Sigmoid colon (tissue), 7 donors: Measurements from ENCODE around the gene PPP4R3A. TPM values are rescaled to one million over a fixed set of nuclear protein-coding genes. Genes with fewer than 3 reads are reported as not detected.

Source experiments
- DNase-seq: peaks from one replicate; pipeline ENCODE4 v3.0.0-alpha.2; 2019
- H3K27ac ChIP-seq, 4 donors: fragments of 200-600 bp; sonication (generic); one replicate each; pipeline ENCODE4 v1.5.1; 2016 to 2019; ENCODE audit warnings: mild to moderate bottlenecking in 1 of 4
- H3K27me3 ChIP-seq, 3 donors: fragments of 200-600 bp; sonication (generic); one replicate each; pipeline ENCODE4 v1.5.1; 2019; ENCODE audit warnings: mild to moderate bottlenecking in 1 of 3
- H3K36me3 ChIP-seq, 4 donors: fragments of 200-600 bp; sonication (generic); one replicate each; pipeline ENCODE4 v1.5.1; 2016 to 2019
- H3K4me1 ChIP-seq, 4 donors: fragments of 200-600 bp; sonication (generic); one replicate each; pipeline ENCODE4 v1.5.1; 2017 to 2019
- H3K4me3 ChIP-seq, 4 donors: fragments of 200-600 bp; sonication (generic); one replicate each; pipeline ENCODE4 v1.5.1; 2017 to 2019; ENCODE audit warnings: mild to moderate bottlenecking in 2 of 4, moderate library complexity in 1 of 4
- H3K9me3 ChIP-seq, 4 donors: fragments of 200-600 bp in 3 of 4; sonication (generic) in 3 of 4; one replicate each; pipeline versions ENCODE4 v1.5.1 to v1.6.1; 2013 to 2019
- EP300 ChIP-seq, 4 donors: sonication (generic); formaldehyde crosslinking; IDR thresholded peaks; one replicate each; pipeline ENCODE4 v1.6.1; 2017; ENCODE audit warnings: antibody characterized with exemption in 4 of 4
- POLR2A ChIP-seq, 2 donors: fragments of 450-650 bp; IDR thresholded peaks; one replicate each; pipeline ENCODE4 v1.6.1; 2016; ENCODE audit warnings: antibody characterized with exemption in 2 of 2, mild to moderate bottlenecking in 2 of 2, moderate library complexity in 2 of 2
- POLR2AphosphoS5 ChIP-seq, 4 donors: sonication (generic); formaldehyde crosslinking; IDR thresholded peaks; one replicate each; pipeline ENCODE4 v1.6.1; 2017; ENCODE audit warnings: antibody characterized with exemption in 4 of 4
- WGBS, 2 donors: extraction: QIAGEN DNeasy Blood & Tissue Kit; methylation state at CpG; one replicate each; pipeline ENCODE4 v1.1.7; 2013; 5-methylcytosine and 5-hydroxymethylcytosine counted together
- intact Hi-C: fragments of 100-400 bp; cut with DNase I; formaldehyde crosslinking; loops from one replicate; pipeline ENCODE4 v1.15.1; 2023
- polyA plus RNA-seq, 3 donors: library from polyadenylated mRNA; stranded (reverse); fragments of 200-250 nt; gene quantifications; one replicate each; pipeline ENCODE4 v1.2.3, GENCODE V29; 2013
- total RNA-seq, 4 donors: library from RNA; depleted of rRNA; stranded (reverse); fragments of >200 nt; gene quantifications; one replicate each; pipeline ENCODE4 v1.1.0, GENCODE V29; 2016
- TF ChIP-seq, protein P1 (sequence below), 4 experiments: fragments of 450-650 bp in 3 of 4; fragments of 200-600 bp in 1 of 4; IDR thresholded peaks; one replicate each; pipeline ENCODE4 v1.5.1; 2016 to 2019; ENCODE audit warnings: antibody characterized with exemption in 4 of 4, mild to moderate bottlenecking in 3 of 4, moderate library complexity in 2 of 4
- donor health status: healthy with polysubstance abuse.
- donor health status: Bipolar disorder and iron deficiency.
- donor health status: healthy.

PPP4R3A gene
- total and polyA plus RNA-seq, 7 donors: 46.2 to 92.2 (median 74.1) TPM

DNA sequence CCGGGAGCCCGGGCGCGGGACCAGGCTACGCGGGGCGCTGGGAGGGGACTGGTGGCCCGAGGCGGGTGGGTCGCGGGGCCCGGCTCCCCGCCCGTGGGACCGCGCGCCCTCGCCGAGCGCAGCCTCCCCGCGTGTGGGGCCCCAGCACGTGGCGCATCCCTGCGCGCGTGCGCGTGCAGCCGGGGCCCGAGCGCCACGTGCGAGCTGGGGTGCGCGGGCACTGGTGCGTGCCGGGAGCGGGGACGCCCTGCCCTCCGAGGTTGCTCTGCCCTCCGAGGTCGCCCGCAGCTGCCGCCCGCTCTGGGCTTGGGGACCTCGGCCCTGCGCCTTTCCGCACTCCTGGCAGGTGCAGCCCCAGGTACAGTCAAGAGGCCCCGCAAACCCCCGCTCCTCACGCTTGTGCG is 92.1 kb downstream of the PPP4R3A start:
- Histone ChIP-seq H3K27ac (peak overlapping the region in 1 of 4 donors; percentile 49), H3K4me1 (peaks cover 0 to 21% (median 17%) of the 10 kb centered on the region in 4 donors), H3K27me3 (peaks cover 6 to 23% (median 18%) of the 10 kb centered on the region in 3 donors), H3K9me3 (no peaks in the 10 kb centered on the region), H3K36me3 (no peaks in the 10 kb centered on the region), H3K4me3 (peak overlapping the region in 3 of 4 donors; percentile 56 to 61 (median 57))
- intact Hi-C loops: loop anchor here (2.0 kb wide), 1 partner anchor 67 kb away; no protein-coding TSS in a partner anchor
- WGBS, 2 donors: 1% methylated on average over 53 of the region's 53 CpGs
- TF ChIP-seq EP300 (IDR thresholded peaks at IDR 0.05) (no peak), POLR2A (IDR thresholded peaks at IDR 0.05) (no peak), POLR2AphosphoS5 (IDR thresholded peaks at IDR 0.05) (no peak)
- TF ChIP-seq, protein P1, sequence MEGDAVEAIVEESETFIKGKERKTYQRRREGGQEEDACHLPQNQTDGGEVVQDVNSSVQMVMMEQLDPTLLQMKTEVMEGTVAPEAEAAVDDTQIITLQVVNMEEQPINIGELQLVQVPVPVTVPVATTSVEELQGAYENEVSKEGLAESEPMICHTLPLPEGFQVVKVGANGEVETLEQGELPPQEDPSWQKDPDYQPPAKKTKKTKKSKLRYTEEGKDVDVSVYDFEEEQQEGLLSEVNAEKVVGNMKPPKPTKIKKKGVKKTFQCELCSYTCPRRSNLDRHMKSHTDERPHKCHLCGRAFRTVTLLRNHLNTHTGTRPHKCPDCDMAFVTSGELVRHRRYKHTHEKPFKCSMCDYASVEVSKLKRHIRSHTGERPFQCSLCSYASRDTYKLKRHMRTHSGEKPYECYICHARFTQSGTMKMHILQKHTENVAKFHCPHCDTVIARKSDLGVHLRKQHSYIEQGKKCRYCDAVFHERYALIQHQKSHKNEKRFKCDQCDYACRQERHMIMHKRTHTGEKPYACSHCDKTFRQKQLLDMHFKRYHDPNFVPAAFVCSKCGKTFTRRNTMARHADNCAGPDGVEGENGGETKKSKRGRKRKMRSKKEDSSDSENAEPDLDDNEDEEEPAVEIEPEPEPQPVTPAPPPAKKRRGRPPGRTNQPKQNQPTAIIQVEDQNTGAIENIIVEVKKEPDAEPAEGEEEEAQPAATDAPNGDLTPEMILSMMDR (IDR thresholded peaks at IDR 0.05): no peak
- no peak for DNase-seq

DNA sequence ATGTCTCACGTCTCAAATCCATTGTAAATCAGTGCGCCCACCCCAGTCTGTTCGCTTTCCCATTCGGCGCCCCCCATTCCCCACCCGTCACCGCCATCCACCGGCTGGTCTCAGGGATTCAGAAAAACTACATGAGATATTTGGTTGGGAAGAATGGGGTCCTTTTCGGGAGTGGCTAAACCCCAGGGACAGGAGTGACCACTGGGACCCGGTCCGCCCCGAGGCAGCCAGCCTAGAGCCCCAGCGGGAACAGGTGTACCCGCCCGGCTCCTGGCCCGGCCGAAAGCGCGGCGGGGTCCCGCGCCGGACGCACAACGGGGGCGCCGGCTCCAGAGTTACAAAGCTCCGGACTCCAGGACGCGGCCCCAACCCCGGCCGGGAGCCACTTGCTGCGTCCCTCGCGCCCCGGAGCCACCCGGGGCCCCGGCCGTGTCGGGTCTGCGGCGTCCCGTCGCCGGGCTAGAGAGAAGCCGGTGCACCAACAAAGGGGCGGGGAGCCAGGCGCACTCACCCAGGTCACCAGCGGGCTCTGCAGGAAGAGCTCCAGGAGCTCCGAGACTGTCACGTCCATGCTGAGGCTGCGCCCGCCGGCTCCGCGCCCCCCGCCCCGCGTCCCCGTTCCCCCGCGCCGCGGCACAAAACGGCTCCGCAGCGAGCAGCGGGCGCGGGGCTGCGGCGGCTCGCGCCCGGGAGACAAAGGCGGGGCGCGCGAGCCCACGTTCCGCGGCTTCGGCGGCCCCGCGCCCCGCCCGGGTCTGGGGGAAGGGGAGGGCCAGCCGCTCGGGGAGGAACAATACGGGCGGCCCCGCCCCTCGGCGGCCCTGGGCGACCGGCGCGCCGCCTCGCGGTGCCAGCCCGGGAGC is 92.8 kb downstream of the PPP4R3A start, which contains the start of gene CCDC88C:
Gene CCDC88C, minus strand, starts transcription at position 701 of the 863 bp plus-strand sequence. Its CDS starts 130 bp downstream, at position 571.
- Histone ChIP-seq H3K36me3 (no peaks in the 10 kb centered on the region), H3K4me1 (peaks cover 0 to 21% (median 17%) of the 10 kb centered on the region in 4 donors), H3K27ac (peak within 1 kb of the TSS; percentile 15 to 55 (median 36)), H3K9me3 (no peaks in the 10 kb centered on the region), H3K4me3 (peak within 1 kb of the TSS; percentile 38 to 61 (median 56)), H3K27me3 (peaks cover 6 to 23% (median 18%) of the 10 kb centered on the region in 3 donors)
- intact Hi-C loops: no loop called here
- no peak for TF ChIP-seq POLR2A (IDR thresholded peaks at IDR 0.05)
- TF ChIP-seq, protein P1 (IDR thresholded peaks at IDR 0.05): no peak
- TF ChIP-seq POLR2AphosphoS5 (IDR thresholded peaks at IDR 0.05): no peak
- no peak for TF ChIP-seq EP300 (IDR thresholded peaks at IDR 0.05)
- WGBS, 2 donors: 0 to 1% methylated on average over 103 of the region's 103 CpGs
- DNase-seq: no peak

- WGBS, 2 donors: 2 to 11% methylated on average over 19 of the region's 19 CpGs
- H3K27me3 ChIP-seq: peaks cover 6 to 23% (median 18%) of the 10 kb centered on the region in 3 donors
- peak overlapping the region; percentile 38 to 61 (median 56) for H3K4me3 ChIP-seq
- intact Hi-C loops: no loop called here
- H3K4me1 ChIP-seq: peaks cover 0 to 21% (median 17%) of the 10 kb centered on the region in 4 donors
- H3K27ac ChIP-seq: peak overlapping the region in 3 of 4 donors; percentile 24 to 55 (median 46)
- no peak for TF ChIP-seq POLR2AphosphoS5 (IDR thresholded peaks at IDR 0.05)
- TF ChIP-seq, protein P1 (IDR thresholded peaks at IDR 0.05): no peak
- no peak for TF ChIP-seq EP300 (IDR thresholded peaks at IDR 0.05)
- TF ChIP-seq POLR2A (IDR thresholded peaks at IDR 0.05): no peak
- no peak for DNase-seq
- no peaks in the 10 kb centered on the region for H3K36me3 ChIP-seq
- no peaks in the 10 kb centered on the region for H3K9me3 ChIP-seq
Observed at GRCh38 chr14:91416744-91417119, 93.4 kb downstream of the PPP4R3A start.

- Histone ChIP-seq H3K27ac (peak overlapping the region in 1 of 4 donors; percentile 24), H3K4me1 (peaks cover 0 to 21% (median 17%) of the 10 kb centered on the region in 4 donors), H3K27me3 (peaks cover 6 to 23% (median 18%) of the 10 kb centered on the region in 3 donors), H3K36me3 (no peaks in the 10 kb centered on the region), H3K9me3 (no peaks in the 10 kb centered on the region), H3K4me3 (peak overlapping the region; percentile 38 to 61 (median 56))
- WGBS, 2 donors: 22 to 24% methylated on average over 18 of the region's 18 CpGs
- no peak for TF ChIP-seq POLR2A (IDR thresholded peaks at IDR 0.05)
- DNase-seq: no peak
- intact Hi-C loops: no loop called here
Observed at GRCh38 chr14:91415794-91416743, 94.0 kb downstream of the PPP4R3A start.
